GM21723 (cell line): ENCODE measurements around the gene CMBL.

Source experiments
- ATAC-seq: cut with Tn5 transposase; IDR thresholded peaks from one replicate; pipeline ENCODE4 v1.9.1; 2021; ENCODE audit warnings: mild to moderate bottlenecking, moderate library complexity; ENCODE audit not compliant: unreplicated experiment

CMBL gene

DNA sequence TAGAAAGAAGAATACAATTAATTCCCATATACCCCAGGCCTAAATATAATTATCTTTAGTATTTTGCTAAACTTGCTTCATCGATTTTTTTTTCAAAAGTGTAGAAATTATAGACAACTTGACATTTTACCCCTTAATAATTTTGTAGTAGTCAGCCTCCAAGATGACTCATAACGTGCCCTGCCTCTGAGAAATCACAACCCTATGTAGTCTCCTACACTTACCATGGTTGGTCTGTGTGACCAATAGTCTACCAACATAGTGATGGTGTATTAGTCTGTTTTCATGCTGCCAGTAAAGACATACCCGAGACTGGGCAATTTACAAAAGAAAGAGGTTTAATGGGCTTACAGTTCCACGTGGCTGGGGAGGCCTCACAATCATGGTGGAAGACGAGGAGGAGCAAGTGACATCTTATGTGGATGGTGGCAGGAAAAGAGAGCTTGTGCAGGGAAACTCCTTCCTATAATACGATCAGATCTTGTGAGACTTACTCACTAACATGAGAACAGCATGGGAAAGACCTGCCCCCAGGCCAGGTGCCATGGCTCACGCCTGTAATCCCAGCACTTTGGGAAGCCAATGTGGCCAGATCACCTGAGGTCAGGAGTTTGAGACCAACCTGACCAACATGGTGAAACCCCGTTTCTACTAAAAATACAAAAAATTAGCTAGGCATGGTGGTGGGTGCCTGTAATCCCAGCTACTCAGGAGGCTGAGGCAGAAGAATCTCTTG, 3.3 kb upstream of the CMBL start:
- ATAC-seq: peak; percentile 62

DNA sequence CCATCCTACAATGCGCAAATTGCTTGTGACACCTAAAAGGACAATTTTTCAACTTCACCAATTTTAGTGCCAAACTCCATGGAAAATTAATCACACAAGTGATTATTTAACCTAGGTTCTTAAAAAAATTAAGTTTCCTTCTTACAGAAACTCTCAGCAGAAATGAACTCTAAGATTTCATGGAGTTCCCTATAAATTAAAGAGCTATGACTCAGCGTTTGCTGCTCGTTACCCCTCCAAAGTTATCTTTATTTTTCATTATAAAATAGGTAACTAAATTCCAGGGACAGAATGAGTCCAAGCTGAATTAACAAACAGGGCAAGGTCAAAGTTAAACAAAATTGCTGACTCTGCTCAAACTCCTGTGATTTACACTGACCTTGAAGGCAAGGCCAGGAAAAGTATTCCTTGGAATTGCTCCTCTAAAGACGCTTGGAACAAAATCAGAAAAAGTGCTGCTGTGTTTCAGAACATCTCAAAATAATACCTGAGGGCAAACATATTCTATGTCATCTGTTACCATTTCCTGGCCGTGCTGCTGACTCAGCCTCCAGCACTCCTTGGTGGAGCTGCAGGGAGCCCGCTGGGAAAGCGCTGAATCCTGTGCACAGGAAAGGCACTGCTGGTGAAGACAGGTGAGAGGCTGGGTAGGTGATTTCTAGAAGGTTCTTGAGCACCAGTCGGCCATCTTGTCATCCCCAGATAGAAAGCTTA, 2.5 kb upstream of the CMBL start:
- no peak for ATAC-seq

DNA sequence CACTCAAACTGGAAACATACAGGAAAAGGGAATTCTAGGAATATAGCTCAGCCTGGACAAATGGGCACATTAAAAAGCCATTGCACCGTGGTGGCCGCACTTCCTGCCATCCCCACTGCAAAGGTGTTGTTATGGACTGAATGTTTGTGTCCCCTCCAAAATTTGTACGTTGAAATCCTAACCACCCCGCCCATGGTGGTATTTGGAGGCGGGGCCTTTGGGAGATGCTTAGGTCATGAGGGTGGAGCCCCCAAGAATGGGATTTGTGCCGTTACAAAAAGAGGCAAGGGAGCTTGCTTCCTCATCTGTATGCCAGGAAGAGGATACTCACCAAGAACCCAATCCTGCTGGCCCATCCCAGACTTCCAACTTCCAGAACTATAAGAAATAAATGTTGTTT, 1.1 kb upstream of the CMBL start:
- ATAC-seq: no peak

DNA sequence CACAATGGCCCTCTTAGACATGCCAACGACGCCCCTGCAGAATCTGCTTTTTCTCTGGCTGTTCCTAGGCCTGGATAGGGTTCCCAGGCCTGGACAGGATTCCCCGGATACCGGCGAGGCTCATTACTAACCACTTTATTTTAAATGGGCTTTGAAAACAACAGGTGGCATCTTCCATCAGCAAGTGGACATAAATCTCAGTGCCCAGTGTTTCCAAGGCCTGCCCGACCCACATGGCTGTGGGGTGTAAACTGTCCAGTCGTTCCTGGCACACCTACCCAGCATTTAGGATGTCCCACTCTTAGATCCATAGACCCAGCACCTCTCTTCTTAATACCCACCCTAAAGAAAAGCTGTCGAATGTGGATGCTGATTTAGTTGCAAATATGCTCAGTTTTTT, 896 bp downstream of the CMBL start:
- ATAC-seq: no peak

DNA sequence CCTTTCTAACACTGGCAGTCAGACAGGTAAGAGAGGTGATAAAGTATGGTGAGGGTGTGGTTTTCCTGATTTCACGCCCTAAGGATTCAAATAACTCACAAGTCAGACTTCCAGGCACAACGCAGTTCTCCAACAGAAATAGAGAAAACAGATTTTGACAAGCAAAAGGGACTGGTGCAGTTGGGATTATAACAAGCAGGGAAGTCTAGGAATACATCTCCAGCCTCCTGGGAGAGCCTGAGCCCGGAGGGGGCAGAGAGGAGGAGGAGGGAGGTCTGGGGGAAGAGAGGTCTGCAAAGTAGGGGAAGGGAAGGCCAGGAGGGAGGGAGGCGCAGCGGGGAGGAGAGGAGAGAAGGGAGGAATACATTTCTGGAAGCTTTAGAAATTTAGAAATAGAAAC, 1.6 kb downstream of the CMBL start:
- no peak for ATAC-seq

DNA sequence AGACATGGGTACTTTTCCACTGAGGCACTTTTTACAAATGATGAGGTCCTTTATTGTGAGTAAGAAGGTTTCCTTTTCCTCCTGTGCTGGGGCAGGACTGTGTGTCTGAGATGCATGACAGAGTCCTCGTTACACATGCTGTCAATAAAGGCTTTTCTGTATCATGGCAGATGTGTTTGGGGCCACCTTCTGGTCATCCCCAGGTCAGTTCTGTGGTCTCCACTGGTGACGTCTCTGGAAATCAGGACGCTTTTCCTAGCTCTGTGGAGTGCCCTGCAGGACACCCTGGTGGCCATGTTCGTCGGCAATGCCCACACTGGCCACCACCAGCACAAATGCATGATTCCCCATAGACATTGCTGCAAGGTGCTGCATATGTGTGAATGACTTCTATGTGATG, 2.8 kb downstream of the CMBL start:
- no peak for ATAC-seq

DNA sequence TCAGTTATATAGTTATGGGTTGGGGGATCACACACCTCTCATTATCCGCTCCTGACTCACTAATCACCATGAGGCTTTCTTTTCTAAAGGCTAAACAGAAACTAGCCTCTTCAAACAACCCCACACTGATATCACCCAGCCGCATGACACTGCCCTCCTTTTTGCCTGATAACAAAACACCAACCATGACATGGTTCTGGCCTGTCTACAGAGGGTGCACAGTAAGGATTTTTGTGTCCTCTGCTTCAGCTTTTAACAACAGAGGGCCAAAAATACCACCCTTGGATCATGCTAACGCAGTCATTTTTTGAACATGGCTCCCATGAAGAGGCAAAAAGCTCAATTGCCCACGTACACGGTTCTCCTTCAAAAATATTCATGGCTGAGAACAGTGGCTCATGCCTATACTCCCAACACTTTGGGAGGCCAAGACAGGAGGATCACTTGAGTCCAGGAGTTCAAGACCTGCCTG, 4.0 kb downstream of the CMBL start:
- ATAC-seq: no peak

DNA sequence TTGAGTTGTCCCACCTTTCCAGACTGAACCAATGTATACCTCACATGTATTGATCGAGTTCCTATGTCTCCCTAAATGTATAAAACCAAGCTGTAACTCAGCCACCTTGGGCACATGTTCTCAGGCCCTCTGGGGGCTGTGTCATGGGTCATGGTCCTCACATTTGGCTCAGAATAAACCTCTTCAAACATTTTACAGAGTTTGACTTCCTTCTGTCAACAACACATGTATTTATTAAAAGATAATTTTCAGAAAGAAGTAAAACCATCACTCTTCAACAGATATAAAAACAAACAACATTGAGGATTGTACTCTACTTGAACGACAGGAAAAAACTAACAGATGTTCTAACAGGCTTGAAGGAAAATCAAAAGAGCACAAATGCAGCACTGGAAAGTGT, 4.5 kb downstream of the CMBL start:
- ATAC-seq: no peak

DNA sequence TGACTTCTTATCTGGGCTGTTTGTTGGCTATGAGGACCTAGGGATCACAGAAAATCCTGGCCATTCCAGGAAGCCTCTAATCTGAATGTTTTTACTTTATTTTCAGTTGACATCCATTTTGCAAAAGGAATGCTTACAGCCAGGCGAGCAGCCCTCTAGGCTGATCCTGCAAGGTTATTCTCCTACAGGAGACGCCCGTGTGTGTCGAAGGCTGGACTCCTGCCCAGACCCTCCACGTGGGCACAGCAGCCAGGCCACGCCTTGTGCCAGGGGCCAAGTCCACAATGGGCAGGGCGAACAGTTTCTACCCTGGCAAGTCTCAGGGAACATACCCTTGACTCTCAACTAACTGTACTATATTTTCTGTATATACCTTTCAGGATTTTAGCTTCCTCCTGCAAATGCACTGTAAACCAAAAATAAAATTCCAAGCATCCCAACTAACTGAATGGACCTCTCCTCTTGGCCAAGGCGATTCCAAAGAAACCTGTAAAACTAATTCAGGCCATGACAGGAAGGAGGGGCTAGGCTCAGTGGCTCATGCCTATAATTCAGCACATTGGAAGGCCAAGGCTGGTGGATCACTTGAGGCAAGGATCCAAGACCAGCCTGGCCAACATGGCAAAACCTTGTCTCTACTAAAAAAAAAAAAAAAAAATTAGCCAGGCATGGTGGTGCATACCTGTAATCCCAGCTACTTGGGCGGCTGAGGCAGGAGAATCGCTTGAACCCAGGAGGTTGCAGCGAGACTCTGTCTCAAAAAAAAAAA, 5.7 kb downstream of the CMBL start:
- no peak for ATAC-seq

DNA sequence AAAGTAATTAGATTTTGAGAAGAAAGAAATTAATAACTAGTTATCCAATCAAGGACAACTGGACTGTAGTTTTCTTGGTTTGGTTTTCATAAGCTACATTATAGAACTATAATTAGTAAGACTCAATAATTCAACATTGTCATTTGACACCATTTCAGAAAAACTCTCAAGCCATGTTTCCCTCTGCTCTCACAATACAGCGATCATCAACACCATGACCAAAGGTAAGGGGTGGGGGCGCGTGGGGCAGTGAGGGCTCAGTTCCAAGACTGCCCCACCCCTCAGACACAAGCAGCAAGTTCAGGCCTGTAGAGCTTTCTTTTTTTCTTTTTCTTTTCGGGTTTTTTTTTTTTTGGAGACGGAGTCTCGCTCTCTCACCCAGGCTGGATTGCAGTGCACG, 6.4 kb downstream of the CMBL start:
- no peak for ATAC-seq

DNA sequence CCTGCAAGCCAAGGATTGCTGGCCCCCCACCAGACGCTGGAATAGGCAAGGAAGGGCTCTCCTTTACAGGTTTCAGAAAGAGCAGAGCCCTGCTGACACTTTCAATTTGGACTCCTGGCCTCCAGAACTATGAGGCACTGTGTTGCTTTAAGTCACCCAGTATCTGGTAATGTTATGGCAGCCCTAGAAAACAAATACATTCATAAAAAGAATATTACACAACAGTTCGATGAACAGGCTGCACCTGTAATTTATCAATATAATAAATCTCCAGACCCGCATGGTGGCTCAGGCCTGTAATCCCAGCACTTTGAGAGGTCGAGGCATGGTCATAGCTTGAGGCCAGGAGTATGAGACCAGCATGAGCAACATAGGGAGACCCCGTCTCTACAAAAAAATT, 7.5 kb downstream of the CMBL start:
- ATAC-seq: no peak

DNA sequence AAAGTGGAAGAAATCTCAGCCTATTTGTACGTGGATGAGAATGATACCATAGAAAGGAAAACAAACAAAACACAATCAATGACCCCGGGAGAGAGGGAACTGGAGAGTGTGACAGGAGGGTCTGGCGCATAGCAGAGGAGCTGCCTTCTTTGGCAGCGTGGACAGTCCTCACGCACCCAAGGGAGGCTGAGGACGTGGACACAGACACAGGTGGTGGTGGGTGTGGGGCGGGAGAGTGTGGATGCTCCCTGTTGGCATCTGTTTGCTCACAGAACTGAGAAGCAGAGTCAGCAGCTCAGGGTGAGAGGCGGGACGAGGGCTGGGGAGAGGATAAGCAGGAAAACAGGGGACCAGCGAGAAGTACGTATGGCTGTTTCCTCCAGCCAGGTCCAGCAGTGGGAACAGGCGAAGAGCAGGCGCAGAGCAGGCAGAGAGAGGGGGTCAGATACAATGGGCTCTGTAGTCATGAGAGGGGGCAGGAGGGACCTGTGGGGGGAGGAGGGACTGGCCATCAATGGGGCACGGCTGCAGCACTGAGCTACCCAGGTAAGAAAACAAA, 10.0 kb downstream of the CMBL start:
- no peak for ATAC-seq

DNA sequence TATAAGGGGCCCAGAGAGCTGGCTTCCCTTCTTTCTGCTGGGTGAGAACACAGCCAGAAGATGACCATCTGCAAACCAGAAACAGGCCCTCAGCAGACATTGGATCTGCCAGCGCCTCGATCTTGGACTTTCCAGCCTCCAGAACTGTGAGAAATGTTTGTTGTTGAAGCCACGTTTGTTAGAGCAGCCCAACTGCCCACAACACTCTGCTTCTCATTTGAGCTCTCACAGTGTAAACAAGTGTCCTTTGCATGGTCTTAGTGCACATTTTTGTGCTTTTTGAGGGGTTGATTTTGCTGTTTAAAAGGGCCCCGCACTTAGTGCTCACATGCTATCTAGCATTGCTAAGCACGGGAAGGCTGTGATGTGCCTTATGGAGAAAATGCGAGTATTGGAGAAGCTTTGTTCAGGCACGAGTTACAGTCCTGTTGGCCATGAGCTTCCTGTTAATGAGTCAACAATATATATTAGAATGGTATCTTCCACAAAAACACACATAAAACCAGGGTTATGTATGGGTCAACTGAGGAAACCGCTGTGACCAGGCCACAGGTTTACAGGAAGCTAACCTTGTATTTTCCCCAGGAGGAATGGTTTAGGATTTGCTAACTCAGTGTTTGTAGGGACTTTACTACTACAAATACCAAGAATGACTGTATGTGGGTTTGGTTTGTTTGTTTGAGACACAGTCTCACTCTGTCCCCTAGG, 11.9 kb downstream of the CMBL start:
- ATAC-seq: no peak

DNA sequence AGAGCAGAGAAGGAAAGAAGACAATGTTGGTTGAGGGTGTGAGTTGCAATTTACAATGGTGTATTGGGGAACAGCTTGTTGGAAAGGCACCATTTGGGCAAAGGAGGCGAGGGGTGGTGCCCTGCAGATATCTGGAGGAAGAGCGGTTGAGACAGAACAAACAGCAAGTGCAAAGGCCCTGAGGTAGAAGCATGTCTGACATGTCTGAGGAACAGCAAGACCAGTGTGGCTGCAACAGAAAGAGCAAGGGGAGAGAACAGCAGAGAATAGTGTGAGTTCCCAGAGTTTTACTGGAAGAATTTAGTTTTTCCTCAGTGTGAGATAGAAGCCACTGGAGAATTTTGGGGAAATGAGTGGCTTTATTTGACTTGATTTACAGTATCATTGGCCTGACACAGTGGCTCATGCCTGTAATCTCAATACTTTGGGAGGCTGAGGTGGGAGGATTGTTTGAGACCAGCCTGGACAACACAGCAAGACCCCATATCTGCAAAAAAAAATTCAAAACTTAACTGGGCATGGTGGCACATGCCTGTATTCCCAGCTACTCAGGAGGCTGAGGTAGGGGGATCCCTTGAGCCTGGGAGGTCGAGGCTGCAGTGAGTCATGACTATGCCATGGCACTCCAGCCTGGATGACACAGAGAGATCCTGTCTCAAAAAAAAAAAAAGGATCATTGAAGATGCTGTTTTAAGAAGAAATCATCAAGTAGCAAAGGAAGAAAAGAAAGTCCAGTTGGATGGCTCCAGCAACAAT, 13.6 kb downstream of the CMBL start:
- no peak for ATAC-seq

DNA sequence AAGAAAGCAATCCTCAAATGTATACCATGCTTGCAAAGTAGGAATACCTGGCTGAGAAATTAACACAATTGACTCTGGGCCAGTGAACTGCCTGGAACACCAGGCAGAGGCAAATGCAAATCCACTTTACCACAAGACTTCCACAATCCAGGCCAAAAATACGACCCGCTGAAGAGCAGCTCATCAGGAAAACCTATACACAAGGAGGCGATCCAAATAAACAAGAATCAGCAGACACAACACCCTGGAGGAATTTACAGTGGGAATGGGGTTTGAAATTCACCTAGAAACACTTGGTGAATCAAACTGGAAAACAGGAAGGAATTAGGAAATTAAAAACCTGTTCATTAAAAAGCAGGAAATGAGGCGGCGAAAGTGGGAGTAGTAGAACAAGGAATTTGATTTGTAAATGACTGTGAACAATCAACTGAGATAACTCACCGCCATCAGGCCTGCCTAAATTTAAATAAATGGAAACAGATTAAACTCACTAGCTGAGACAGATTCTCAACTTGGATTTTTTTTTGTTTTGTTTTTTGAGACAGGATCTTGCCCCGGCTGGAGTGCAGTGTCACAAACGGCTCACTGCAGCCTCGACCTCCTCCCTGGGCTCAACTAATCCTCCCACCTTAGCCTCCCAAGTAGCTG, 15.9 kb downstream of the CMBL start:
- ATAC-seq: no peak

DNA sequence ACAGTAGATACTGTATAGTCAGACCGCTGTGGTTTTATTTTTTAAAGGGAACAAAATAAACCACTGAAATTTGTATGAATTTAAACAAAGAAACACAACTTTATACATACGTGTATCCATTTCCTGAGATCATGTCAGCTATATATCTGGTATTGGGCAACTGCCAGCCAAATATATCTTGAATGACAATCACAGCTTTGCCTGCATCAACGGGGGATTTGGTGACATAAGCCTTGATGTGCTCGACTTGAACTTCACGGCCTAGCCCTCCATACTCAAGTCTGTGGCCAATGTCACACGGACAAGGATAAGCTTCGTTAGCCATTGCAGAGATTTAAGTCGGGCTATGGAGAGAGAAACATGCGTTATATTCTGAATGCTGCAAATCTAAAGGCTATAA, 17.3 kb downstream of the CMBL start:
- no peak for ATAC-seq

DNA sequence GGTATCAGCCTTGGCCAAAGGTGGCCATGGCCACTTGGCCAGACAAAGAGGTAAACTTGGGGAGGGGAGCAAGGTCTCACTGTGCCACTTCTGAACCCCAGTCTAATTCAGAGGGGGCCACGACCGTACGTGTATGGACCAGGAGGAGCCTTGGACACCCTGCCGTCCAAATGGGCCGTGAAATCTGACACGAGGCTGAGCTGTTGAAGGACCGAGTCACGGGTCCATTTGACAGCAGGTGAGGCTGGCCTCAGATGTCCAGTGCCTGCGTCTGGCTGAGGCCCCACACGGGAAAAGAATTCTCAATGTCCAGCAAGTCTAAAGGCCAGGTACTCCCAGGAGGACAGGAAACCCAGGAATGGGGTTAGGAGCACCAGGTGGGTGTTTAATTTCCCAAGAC, 17.7 kb downstream of the CMBL start:
- no peak for ATAC-seq

DNA sequence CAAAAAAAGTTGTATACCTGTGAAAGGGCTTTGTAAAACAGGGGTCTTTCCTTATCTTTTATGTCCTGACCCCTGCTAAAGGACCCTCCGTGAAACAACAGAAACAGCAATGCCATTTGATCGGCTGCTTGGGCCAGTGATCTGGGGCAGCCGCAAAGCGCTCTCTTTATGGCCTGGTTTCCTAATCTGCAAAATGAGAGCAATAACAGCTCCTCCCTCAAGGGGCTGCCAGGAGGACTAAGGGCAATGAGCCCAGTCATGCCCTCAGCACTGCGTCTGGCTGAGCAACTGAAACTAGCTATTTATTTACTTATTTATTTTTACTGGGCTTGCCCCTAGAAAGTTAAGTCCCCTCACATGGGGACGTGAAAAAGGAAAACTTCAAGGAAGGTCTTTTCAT, 18.3 kb downstream of the CMBL start:
- ATAC-seq: no peak

DNA sequence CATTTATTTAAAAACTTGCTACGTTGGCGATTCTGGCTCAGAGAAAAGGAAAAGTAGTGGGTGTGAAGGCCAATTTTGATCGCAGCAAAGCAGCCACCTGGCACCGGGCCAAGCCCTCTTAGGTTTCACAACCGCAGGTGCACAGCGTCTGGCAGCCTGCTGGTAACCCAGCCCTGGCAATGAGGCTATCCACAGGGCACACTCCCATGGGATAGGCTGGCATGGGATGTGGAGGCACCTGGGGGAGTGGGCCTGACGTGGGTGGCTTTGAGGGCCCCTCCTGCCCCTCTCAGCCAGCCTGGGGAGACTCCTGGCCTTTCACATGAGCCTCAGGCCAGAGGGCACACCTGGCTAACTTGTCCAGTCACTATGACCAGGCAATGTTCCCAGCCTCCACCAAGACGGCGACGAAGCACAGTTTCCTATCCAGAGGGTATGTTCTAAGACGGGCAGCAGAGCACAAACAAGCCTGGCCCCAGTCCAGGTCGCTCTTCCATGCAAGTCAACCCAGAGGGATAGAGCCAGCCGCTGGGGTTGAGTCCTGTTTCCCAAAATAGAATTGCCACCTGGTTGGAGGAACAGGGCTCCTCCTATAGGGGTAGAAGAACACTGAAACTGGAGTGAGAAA, 19.0 kb downstream of the CMBL start:
- ATAC-seq: no peak
